Caco-2 (cell line): ENCODE measurements around the gene LRP8. TPM values are rescaled to one million over a fixed set of nuclear protein-coding genes. Genes with fewer than 3 reads are reported as not detected.

Experiments used
- BruUV-seq: library from RNA; stranded (reverse); fragments of 400-500 nt; replicated peaks from 2 replicates; lab custom pipeline; 2021; lab: Mats Ljungman, UMichigan
- CTCF ChIA-PET: fragments of 300-600 bp; sonication (Branson Sonifier 250); formaldehyde crosslinking; loops from one replicate; lab custom pipeline; 2022; ENCODE audit warnings: antibody characterized with exemption; lab: Charles Lee
- POLR2A ChIA-PET: fragments of 300-600 bp; sonication (Branson Sonifier 250); formaldehyde crosslinking; loops from one replicate; lab custom pipeline; 2022; ENCODE audit warnings: antibody characterized with exemption; lab: Charles Lee
- DNase-seq, 2 experiments: peaks; one replicate each; pipeline versions ENCODE4 v3.0.0 to v3.0.0-alpha.2; 2020 to 2022
- H3K27me3 ChIP-seq: replicated peaks from 2 replicates; pipeline ENCODE4 v1.6.0; 2011; ENCODE audit warnings: low read length; ENCODE audit not compliant: control insufficient read depth, insufficient read depth
- H3K36me3 ChIP-seq: 2 replicates; pipeline ENCODE4 v1.5.1; 2011; ENCODE audit warnings: low read length; ENCODE audit not compliant: control insufficient read depth, insufficient read depth
- H3K4me1 ChIP-seq: fragments of 250-450 bp; sonication (Bioruptor Pico); 2 replicates; pipeline ENCODE4 v1.5.1; 2020; ENCODE audit warnings: mild to moderate bottlenecking
- H3K4me3 ChIP-seq: 2 replicates; pipeline ENCODE4 v1.5.1; 2011; ENCODE audit warnings: low read depth, mild to moderate bottlenecking, control low read depth, low read length
- H3K9me3 ChIP-seq: fragments of 250-450 bp; sonication (Bioruptor Pico); 2 replicates; pipeline ENCODE4 v1.5.1; 2020; ENCODE audit warnings: mild to moderate bottlenecking, moderate library complexity
- H3K27ac Mint-ChIP-seq: one replicate; pipeline ENCODE4 v1.8.0; 2022; ENCODE audit warnings: mixed read lengths; ENCODE audit not compliant: unreplicated experiment
- H3K27me3 Mint-ChIP-seq: one replicate; pipeline ENCODE4 v1.8.0; 2022; ENCODE audit warnings: mixed read lengths; ENCODE audit not compliant: insufficient read depth, unreplicated experiment
- H3K36me3 Mint-ChIP-seq: one replicate; pipeline ENCODE4 v1.8.0; 2022; ENCODE audit warnings: mild to moderate bottlenecking, mixed read lengths; ENCODE audit not compliant: insufficient read depth, unreplicated experiment
- H3K4me1 Mint-ChIP-seq: one replicate; pipeline ENCODE4 v1.8.0; 2022; ENCODE audit warnings: low read depth, mixed read lengths; ENCODE audit not compliant: unreplicated experiment
- H3K4me3 Mint-ChIP-seq: one replicate; pipeline ENCODE4 v1.8.0; 2022; ENCODE audit warnings: mild to moderate bottlenecking, moderate library complexity, mixed read lengths; ENCODE audit not compliant: unreplicated experiment
- H3K9me3 Mint-ChIP-seq: one replicate; pipeline ENCODE4 v1.8.0; 2022; ENCODE audit warnings: mixed read lengths; ENCODE audit not compliant: unreplicated experiment
- intact Hi-C: fragments of 100-400 bp; cut with micrococcal nuclease; formaldehyde crosslinking; loops from one replicate; pipeline ENCODE4 v1.10.0; 2022; ENCODE audit not compliant: unreplicated experiment
- total RNA-seq: library from RNA; stranded (reverse); gene quantifications from 2 replicates; pipeline ENCODE4 v1.2.3, GENCODE V29; 2022
- TF ChIP-seq, protein P1 (sequence below), 2 experiments: fragments of 200-600 bp in 1 of 2; IDR thresholded peaks; 1 replicate in 1 of 2; 2 replicates in 1 of 2; pipeline versions ENCODE4 v1.5.1 to v1.8.0; 2011 to 2022; ENCODE audit warnings: antibody characterized with exemption in 1 of 2, control low read depth in 1 of 2, inconsistent platforms in 1 of 2, low read depth in 1 of 2, low read length in 1 of 2, mild to moderate bottlenecking in 1 of 2, moderate library complexity in 1 of 2; ENCODE audit not compliant: insufficient read depth in 1 of 2, severe bottlenecking in 1 of 2, unreplicated experiment in 1 of 2

The LRP8 gene
- total RNA-seq, 1 experiment from 2014 or later, result 11.8 TPM

DNA sequence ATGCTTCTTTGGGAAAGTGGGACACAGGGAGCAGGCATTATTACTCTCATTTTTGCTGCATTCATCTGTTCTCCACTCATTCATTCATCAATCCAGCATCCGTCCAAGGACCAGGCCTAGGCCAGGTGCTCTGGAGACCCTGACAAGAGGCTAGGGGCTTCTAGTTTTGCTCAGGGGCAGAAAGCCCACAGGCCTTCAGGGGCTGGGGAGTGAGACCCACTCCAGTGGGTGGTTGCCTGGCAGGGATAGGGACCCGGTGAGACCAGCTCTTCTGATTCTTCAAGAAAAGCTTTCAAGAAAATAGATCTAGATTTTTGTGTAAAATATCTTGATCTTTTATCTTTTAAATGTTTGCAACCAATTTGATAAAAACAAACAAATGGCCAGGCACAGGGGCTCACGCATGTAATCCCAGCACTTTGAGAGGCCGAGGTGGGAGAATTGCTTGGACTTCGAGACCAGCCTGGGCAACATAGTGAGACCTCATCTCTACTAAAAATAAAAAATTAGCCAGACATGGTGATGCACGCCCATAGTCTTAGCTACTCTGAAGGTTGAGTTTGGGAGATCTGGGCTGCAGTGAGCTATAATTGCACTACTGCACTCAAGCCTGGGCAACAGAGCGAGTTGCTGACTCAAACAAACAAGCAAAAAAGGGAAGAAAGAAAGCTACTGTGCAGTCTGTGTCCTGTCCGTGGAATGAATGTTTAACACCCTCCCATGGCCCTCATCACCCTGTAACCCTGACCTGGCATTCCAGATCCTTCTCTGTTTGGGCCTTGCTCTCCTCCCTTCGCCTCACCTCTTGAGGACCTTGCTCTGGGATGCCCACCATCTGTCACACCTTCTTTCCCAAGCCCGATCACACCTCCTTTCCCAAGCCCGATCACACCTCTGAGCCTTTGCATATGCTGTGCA is 17.3 kb upstream of the LRP8 start:
- H3K9me3 Mint-ChIP-seq, result no peaks in the 10 kb centered on the region
- TF ChIP-seq, protein P1, sequence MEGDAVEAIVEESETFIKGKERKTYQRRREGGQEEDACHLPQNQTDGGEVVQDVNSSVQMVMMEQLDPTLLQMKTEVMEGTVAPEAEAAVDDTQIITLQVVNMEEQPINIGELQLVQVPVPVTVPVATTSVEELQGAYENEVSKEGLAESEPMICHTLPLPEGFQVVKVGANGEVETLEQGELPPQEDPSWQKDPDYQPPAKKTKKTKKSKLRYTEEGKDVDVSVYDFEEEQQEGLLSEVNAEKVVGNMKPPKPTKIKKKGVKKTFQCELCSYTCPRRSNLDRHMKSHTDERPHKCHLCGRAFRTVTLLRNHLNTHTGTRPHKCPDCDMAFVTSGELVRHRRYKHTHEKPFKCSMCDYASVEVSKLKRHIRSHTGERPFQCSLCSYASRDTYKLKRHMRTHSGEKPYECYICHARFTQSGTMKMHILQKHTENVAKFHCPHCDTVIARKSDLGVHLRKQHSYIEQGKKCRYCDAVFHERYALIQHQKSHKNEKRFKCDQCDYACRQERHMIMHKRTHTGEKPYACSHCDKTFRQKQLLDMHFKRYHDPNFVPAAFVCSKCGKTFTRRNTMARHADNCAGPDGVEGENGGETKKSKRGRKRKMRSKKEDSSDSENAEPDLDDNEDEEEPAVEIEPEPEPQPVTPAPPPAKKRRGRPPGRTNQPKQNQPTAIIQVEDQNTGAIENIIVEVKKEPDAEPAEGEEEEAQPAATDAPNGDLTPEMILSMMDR (IDR thresholded peaks at IDR 0.05; ENCODE audit: insufficient read depth in 1 of 2, low read depth in 1 of 2, low read length in 1 of 2, severe bottlenecking in 1 of 2, unreplicated experiment in 1 of 2), result no peak
- no peak overlapping the region for H3K4me3 ChIP-seq
- peak overlapping the region; percentile 84 for H3K27ac Mint-ChIP-seq
- H3K27me3 ChIP-seq, result no peaks in the 10 kb centered on the region
- no peaks in the 10 kb centered on the region for H3K27me3 Mint-ChIP-seq
- no peaks in the 10 kb centered on the region for H3K36me3 Mint-ChIP-seq
- no peaks in the 10 kb centered on the region for H3K9me3 ChIP-seq
- peaks cover 17% of the 10 kb centered on the region for H3K4me1 ChIP-seq
- intact Hi-C loops, result loop anchor here (5.0 kb wide), 1 partner anchor 32 kb away; no protein-coding TSS in a partner anchor
- H3K4me1 Mint-ChIP-seq, result peaks cover 22% of the 10 kb centered on the region
- CTCF ChIA-PET, result no interaction called here
- no TSS peak for BruUV-seq
- H3K4me3 Mint-ChIP-seq, result no peak overlapping the region
- DNase-seq, result no peak
- POLR2A ChIA-PET, result no interaction called here
- H3K36me3 ChIP-seq, result no peaks in the 10 kb centered on the region

GRCh38 chr1:53343831-53344668 is 16.2 kb upstream of the LRP8 start:
- Mint-ChIP-seq H3K9me3 (no peaks in the 10 kb centered on the region), H3K27ac (peak overlapping the region; percentile 84), H3K4me1 (peaks cover 22% of the 10 kb centered on the region), H3K4me3 (peak overlapping the region; percentile 65), H3K27me3 (no peaks in the 10 kb centered on the region), H3K36me3 (no peaks in the 10 kb centered on the region)
- TSS peak; percentile 64 for BruUV-seq
- Histone ChIP-seq H3K4me1 (peaks cover 17% of the 10 kb centered on the region), H3K4me3 (no peak overlapping the region), H3K9me3 (no peaks in the 10 kb centered on the region), H3K27me3 (no peaks in the 10 kb centered on the region), H3K36me3 (no peaks in the 10 kb centered on the region)
- intact Hi-C loops, result loop anchor here (5.0 kb wide), 1 partner anchor 33 kb away; no protein-coding TSS in a partner anchor
- TF ChIP-seq, protein P1 (IDR thresholded peaks at IDR 0.05; ENCODE audit: insufficient read depth in 1 of 2, low read depth in 1 of 2, low read length in 1 of 2, severe bottlenecking in 1 of 2, unreplicated experiment in 1 of 2), result no peak
- peak; percentile 54 to 77 for DNase-seq
- CTCF ChIA-PET, result no interaction called here
- POLR2A ChIA-PET, result interaction anchor here (0.9 kb wide), 1 partner anchor 17 kb away, joined by 3 read pairs; no protein-coding TSS in a partner anchor
